HG03095 (cell line): ENCODE measurements around the gene MTRF1.
"Not testable (repeated sequence)": the region's sequence is repeated elsewhere in the genome, so short reads cannot be mapped to it uniquely, and the experiment has no call there.

Experiments
- ATAC-seq: cut with Tn5 transposase; IDR thresholded peaks from one replicate; pipeline ENCODE4 v1.9.1; 2021; ENCODE audit warnings: moderate library complexity; ENCODE audit not compliant: unreplicated experiment

Gene MTRF1

DNA sequence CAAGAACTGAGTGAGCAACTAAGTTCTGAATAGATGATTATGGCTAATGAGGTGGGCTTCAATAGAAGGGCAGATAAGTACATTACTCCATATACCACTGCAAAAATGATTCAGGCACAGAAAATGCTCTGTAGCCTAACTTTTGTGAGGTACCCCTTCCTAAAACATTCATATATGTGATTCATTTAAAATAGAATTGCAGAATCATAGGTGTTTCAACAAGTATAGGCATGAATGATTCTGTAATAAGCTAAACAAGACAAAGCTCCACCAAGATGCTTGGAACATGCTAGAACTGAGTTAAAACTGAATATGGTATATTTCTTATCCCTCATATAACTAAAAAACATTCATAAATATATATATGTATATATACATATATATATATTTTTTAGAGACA, 81.1 kb downstream of the MTRF1 start:
- no peak for ATAC-seq

DNA sequence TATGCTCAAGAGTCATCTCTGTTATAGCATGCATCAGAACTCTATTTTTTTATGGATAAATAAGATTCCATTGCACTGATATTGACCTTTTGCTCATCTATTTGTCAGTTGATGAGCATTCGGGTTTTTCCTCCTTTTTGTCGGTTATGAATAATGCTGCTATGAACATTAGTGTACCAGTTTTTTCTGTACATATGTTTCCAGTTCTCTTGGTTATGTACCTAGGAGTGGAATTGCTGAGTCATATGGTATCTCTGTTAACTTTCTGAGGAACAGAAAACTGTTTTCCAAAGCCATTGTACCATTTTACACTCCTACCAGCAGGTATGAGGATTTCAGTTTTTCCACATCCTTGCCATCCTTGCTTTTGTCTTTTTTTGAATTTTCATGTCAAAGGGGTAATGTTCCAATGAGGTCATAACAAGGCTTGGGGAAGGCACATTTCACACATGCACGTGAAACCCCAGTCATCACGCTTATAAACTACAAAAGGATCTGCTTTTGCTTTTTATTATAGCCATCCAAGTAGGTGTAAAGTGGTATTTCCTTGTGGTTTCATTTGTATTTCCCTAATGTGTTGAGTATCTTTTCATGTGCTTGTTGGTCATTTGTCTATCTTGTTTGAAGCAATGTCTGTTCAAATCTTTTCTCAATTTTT, 83.7 kb downstream of the MTRF1 start:
- no peak for ATAC-seq

DNA sequence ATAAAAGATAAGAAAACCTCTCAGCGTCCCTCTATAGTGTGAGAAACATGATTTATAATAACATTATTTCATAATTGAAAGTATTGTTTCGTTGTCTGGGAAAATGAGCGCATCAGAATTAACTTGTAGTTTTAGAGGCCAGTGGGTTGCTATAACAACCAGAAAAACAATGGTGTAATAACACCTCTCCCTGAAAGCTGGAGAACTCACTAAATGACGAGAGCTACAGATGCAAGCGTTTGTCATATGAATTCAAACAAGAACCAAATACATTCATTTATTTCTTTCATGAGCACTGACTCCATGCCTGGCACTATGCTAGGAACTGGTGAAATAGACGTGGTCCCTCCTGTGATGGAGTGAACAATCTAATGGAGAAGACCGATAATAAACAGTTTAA, 85.3 kb downstream of the MTRF1 start:
- ATAC-seq: no peak

GRCh38 chr13:41177616-41178015, 85.8 kb downstream of the MTRF1 start:
- no peak for ATAC-seq

DNA sequence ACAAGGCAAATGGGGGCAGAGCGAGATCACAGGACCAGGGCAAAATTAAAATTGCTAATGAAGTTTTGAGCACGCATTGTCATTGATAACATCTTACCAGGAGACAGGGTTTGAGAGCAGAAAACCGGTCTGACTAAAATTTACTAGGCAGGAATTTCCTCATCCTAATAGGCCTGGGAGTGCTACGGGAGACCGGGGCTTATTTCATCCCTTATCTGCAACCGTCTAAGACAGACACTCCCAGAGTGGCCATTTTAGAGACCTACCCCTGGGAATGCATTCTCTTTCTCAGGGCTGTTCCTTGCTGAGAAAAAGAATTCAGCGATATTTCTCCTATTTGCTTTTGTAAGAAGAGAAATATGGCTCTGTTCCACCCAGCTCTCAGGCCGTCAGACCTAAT, 87.8 kb downstream of the MTRF1 start:
- ATAC-seq: not testable (repeated sequence)
